Activated CD4-positive, alpha-beta T cell treated with anti-CD3 and anti-CD28 coated beads, Interleukin-2, amount 50 U/mL, for 24 hours (primary cell): ENCODE measurements around the gene TSPAN33.
A peak's percentile ranks its signal among the peaks of the same experiment; 100 is the strongest.
"Not testable (repeated sequence)": the region's sequence is repeated elsewhere in the genome, so short reads cannot be mapped to it uniquely, and the experiment has no call there.

Experiments
- DNase-seq, 2 donors: peaks; one replicate each; pipeline ENCODE4 v3.0.0-alpha.2; 2020; ENCODE audit warnings: low read depth in 1 of 2, low spot score in 1 of 2

The TSPAN33 gene, protein sequence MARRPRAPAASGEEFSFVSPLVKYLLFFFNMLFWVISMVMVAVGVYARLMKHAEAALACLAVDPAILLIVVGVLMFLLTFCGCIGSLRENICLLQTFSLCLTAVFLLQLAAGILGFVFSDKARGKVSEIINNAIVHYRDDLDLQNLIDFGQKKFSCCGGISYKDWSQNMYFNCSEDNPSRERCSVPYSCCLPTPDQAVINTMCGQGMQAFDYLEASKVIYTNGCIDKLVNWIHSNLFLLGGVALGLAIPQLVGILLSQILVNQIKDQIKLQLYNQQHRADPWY

DNA sequence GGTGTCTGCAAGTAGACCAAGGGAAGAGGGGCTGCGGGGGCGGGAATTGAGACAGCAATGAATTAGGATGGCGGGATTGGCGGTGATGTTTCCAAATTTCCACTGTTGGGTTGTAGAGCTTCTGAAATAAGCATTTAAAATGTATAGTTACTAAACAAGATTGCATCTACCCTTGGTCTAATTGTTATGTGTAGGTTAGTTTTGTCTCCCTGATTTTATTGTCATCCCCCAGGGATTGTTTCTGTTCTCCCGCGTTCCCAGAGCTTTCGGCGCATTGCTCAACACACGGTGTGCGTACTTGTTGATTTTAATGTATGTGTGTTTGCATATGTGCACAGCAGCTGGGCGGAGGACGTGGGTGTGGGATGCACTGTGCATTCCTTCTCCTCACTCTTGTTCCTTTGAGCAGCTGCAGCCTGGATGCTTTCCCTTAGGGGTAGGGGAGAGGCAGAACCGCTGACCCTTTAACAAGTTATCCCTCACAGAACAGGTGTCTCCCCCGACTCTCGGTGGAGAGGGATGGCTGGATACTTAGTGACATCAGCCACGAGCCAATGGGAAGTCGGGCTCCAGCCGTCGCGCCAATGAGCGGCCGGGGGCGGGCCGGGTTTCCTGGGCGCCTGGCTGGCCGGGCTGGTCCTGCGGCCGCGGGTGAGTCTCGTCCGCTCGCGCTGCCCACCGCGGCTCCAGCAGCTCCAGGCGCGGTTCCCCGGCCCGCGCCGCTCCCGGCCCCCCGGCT, at the start of gene TSPAN33:
Gene TSPAN33, plus strand, starts transcription at position 613 of the 739 bp plus-strand sequence. CDS start 274 bp downstream, outside the sequence.
- DNase-seq = peak; percentile 26 to 55

DNA sequence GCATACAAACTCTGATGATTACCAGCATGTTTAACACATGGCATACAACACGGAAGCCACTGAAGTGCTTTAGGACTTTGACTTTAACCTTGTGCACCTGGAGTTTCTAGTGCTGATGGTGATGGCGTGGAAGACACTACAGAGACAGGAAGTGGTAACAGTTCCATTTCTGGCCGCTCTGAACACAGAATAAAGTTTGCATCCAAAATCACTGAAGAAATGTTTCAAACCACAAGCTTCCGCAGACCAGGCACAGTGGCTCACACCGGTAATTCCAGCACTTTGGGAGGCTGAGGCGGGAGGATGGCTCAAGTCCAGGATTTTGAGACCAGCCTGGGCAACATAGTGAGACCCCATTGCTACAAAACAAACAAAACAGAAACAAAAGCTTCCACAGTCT, 49.2 kb upstream of the TSPAN33 start:
- no peak for DNase-seq

DNA sequence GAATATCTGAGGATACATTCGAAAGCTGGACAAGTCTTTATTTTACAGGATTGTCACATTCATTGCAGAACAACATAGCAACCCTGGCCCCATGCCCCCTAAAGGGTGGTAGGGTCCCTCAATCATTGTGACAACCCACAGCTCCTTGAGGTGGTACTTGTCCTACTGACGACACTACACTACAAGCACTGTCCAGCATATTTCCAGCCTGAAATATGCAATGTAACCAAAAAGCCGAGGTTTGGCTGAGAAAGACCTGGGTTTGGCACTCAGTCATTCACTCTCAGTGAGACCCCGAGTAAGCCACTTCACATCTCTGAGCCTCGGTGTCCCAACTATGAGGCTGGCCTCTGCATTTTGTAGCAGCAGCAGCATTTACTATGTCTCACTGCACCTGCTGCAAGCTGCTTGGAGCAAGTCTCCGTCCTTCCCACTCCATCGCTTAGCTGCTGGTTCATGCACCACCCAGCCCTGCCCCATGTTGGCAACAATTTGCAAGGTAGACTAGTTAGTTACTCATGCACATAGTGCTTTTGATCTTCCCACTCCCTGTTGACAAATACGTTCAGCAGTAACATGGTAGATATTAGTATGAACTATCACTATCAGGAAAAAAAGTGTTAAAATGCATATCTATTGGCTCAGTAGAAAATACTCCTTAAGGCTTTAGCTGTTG, 46.0 kb upstream of the TSPAN33 start:
- no peak for DNase-seq

DNA sequence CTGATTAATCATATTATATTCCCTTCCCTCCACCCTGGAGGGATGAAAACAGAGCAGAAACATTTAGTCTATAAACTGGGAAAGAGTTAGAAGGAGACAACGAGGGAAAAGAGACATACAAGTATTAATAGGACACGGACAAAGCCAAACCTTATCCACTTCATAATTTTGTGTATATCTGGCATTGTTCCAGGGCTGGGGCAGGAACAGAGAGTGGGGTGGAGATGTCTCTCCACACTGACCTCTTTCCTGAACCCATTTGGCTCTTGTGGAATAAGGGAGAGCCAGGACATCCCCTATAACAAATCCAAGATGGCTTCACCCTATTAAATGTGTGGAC, 43.7 kb upstream of the TSPAN33 start:
- no peak for DNase-seq

DNA sequence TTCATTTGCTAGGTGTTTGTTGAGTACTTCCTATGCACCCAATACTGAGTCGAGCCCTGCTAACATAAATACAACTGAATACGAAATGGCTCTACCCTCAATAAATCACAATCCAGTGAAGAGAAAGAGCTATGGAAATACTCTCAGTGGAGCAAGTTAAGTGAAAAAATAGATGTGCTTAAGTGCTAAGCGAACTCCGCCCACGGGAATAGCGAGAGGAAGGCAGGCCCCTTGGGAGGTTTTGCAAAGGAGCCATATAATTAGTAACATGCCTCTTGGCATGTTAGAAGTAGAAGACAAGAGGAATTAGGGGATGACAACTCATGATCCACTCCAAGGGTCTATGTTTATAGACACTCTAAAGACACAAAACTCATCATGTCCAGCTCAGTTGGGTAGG, 42.8 kb upstream of the TSPAN33 start:
- DNase-seq = no peak

DNA sequence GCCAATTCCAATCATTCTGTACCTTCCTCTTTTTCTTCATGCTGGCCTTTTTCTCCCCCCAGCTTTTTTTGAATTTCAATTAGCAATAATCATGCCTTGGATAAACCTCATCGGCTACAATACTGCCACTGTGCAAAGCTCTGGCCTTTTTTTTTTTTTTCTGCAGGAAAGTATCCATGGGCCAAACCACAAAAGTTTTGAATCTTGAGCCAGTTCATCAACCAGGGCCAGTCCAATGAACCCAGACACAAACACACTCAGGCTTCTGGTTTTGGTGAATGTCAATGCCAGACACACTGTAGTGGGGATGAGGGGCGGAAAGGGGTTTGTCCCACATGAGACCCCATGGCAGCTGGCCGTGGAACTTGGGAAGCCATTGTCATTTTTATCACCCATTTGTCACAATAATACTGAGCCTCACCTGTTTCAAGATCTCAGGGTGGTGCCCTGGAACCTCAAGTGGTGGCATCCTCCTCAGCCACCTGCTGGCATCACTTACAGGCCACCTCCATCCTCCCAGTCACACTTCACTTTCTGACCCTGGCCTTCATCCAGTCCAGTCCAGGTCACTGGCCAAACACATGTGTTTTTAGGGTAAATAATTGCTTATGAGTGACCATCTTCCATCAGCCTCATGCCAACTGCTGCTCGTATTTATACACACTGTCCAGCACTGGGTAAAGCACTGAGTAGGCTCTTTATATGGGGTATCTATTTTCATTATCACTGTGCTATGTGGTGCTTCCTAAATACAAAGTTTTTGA, 40.8 kb upstream of the TSPAN33 start:
- DNase-seq = no peak

DNA sequence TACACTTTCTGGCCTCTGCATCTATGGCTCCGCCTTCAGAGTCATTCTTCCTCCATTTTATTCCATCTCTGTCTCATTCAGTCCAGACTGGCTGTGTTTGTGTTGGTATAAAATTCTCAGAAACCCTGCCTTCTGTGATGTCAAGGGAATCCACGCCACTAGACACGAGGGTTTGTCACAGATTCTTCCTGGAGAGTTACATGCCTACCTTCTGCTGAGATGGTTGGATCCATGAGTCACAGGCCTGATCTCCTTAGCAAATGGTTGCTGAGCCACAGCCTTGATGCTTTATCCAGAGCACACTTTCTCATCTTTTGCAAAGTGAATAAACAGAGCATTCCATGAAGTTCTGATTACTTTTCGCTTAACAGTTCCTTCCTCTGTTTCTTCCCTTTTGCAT, 35.9 kb upstream of the TSPAN33 start:
- no peak for DNase-seq

DNA sequence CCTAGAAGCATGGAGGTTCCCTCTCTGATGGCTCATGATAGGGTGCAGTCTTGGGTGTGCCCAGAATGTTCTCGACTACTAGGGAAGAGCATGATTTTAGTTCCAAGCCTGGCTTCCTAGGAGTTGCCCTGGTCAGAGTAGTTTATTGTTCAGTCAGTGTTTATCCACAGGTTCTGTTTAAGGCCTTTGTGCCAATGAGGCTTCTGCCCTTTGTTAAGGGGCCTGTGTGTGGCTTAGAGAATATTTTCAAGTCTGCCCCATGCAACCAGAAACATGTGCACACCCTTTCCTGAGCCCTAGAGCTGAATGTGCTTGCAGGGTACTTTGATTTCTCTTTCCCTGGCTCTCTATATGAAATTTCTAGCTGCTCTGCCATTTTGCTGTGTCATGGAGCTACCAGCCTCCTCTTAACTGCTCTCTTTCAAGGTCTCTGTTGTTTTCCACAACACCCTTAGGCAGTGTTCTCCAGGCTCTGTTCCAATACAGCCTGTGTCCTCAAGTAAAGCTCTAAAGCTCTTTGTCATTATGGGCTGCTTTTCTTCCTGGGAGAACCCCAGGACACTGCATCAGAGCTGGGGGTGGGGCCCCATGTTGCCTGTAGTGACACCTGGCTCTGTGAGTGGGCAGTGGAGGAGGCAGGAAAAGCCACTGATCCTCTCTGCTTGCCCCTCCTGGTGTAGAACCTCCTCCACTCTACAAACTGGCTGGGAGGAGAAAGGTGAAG, 34.1 kb upstream of the TSPAN33 start:
- DNase-seq = no peak

DNA sequence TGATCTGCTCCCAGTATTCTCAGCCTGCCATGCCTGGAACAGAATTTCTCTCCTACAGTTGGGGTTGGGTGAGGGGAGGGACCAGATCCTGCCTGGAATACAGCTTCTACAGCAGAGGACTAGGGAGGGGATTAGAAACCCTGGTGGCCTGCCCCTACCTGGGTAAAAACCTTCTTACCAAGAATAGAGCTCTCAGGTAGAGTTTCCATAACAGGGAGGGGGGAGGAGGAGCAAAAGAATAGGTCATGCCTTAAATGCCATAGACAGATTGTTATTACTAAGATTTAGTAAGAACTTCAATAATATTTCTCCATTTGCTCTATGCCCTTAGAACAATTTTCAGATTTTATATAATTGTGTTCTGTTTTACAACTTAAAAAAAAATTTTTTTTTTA, 33.5 kb upstream of the TSPAN33 start:
- DNase-seq = no peak

DNA sequence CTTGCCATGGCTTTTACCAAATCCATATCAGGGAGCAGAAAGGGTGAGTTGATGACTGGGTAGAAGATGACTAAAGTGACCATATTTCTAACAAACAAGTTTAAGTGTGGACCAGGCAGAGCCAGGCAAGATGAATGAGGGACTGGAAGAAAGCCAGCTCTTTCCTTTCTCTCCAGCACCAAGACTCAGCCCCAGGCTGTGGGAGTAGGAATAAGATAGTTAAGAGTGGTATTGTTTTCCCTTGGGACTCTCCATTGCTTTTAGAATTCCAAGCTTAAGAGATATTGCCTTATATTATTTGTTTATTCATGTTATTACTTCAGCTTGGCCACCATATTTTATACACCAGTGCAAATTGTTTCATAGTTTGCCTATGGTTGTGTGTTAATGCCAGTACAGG, 28.8 kb upstream of the TSPAN33 start:
- DNase-seq = no peak

DNA sequence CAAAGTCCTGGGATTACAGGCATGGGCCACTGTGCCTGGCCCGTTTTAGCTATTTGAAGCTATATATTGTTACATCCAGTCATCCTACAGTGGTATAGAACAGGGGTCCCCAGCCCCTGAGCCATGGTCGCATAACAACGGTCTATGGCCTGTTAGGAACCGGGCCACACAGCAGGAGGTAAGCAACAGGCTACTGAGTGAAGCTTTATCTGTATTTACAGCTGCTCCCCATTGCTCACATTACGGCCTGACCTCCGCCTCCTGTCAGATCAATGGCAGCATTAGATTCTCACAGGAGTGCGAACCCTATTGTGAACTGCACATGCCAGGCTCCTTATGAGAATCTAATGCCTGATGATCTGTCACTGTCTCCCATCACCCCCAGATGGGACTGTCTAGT, 26.3 kb upstream of the TSPAN33 start:
- DNase-seq = no peak

DNA sequence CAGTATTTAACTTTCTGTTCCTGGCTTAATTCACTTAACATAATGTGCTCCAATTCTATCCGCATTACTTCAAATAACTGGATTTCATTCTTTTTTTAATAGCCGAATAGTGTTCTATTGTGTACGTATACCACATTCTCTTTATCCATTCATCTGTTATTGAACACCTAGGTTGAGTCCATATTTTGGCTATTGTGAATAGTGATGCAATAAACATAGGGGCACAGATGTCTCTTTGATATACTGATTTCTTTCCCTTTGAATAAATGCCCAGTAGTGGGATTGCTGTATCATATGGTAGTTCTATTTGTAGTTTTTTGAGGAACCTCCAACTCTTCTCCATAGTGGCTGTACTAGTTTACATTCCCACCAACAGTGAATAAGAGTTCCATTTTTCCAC, 25.5 kb upstream of the TSPAN33 start:
- DNase-seq = no peak

DNA sequence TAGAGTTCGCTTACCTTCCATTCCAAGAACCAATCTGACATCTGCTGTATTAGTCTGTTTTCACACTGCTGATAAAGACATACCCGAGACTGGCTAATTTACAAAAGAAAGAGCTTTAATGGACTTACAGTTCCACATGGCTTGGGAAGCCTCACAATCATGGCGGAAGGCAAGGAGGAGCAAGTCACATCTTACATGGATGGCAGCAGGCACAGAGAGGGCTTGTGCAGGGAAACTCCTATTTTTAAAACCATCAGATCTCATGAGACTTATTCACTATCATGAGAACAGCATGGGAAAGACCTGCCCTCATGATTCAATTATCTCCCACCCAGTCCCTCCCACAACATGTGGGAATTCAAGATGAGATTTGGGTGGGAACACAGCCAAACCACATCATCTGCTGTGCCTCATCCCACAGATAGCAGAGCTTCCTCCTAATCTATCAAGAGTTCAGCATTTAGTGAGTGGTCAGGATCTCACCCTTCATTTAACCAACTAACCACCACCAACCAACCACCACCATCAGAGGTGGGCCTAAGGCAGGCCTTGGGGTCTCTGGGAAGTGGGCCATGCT, 22.9 kb upstream of the TSPAN33 start:
- DNase-seq = not testable (repeated sequence)

DNA sequence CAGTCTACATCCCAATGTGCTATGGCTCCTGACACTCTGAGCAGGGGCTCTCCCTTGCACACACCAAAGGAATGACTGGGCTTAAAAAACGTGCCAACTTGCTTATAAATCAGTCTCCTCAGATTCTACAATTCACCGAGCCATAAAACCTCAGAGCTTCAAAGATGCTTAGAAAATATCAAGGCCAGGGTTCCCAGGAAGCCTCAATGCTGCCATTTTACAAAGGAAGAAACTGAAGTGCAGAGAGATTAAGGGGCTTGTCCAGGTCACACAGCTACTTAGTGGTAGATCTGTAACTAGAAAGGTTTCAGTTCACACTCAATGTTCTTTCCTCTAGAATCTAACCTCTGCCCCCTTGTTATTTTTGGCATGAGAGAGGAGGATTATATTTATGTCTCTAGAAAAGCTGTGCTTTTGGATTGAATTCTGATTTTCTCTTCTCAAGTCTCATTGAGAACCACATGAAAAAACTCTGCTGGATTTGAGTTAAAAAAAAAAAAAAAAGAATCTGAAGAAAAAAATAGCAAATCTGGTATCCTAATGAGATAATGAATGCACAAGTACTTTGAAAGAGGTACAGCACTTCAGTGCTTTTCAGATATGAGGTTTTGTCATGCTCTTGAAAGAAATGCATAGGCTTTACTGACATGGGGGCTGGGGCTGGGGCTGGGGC, 22.3 kb upstream of the TSPAN33 start:
- DNase-seq = no peak

DNA sequence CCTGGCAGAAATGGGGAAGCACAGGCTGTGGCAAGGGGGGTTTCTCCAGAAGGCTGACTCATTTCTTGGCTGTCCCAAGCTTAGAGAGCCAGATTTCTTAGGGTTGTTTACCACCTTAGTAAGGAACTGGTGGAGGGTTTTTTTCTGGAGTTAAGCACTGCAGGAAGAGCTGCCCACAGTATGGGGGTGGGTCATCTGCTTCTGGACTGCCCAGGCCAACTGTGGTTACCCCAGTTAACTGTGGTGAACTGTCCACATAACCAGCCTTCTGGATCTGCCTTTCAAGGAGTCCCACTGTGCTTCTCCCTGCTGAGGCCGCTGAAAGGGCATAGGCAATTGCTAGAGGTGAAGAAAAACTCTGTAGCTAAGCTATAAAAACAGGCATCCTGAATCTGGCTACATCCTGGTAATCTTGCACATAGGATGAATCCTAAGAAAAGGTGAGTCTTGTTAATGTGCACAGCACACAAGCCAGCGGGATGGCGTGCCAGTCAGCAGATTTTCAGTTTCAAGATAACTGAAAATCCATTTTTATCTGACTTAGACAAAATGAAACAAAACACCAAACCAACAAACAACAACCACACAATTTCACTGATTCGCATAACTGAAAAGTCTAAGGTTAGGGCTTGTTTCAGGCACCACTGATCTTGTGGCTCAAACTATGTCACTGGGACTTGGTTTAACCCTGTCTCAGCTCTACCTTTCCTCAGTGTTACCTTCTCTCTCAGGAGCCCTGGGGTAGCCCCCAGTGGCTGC, 21.6 kb upstream of the TSPAN33 start:
- no peak for DNase-seq

DNA sequence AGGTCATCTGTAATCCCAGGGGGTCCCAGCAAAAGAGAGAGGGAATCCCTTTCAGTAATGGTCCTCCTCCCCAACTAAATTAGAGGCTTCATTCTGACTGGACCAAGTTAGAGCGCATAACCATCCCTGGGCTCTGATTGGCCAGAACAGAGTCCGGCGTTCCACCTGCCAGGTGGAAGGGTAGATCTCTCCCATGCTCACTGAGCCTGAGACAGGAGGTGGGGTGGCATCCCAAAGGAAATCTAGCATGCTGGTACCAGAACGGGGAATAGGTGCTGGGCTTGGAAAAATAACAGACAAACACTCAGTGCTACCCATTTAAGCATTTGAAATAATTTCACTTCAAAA, 21.0 kb upstream of the TSPAN33 start:
- no peak for DNase-seq

DNA sequence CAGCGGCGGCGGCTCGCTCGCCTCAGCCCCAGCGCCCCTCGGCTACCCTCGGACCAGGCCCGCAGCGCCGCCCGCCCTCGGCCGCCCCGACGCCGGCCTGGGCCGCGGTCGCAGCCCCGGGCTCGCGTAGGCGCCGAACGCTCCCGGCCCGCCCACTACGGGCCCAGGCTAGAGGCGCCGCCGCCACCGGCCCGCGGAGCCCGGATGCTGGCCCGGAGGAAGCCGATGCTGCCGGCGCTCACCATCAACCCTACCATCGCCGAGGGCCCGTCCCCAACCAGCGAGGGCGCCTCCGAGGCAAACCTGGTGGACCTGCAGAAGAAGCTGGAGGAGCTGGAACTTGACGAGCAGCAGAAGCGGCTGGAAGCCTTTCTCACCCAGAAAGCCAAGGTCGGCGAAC, 18.2 kb upstream of the TSPAN33 start:
- no peak for DNase-seq

DNA sequence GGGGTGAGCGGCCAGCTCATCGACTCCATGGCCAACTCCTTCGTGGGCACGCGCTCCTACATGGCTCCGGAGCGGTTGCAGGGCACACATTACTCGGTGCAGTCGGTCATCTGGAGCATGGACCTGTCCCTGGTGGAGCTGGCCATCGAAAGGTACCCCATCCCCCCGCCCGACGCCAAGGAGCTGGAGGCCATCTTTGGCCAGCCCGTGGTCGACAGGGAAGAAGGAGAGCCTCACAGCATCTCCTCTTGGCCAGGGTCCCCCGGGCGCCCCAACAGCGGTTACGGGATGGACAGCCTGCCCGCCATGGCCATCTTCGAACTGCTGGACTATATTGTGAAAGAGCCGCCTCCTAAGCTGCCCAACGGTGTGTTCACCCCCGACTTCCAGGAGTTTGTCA, 17.4 kb upstream of the TSPAN33 start:
- no peak for DNase-seq

DNA sequence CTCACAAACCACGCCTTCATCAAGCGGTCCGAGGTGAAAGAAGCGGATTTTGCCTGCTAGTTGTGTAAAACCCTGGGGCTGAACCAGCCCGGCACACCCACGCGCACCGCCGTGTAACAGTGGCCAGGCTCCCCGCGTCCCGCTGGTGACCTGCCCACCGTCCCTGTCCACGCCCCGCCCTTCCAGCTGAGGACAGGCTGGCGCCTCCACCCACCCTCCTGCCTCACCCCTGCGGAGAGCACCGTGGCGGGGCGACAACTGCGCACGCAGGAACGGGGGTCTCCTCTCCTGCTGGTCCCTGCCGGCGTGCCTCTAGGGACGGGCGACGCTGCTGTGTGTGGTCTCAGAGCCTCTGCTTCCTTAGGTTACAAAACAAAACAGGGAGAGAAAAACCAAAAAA, 16.9 kb upstream of the TSPAN33 start:
- no peak for DNase-seq
